K562 (cell line): Measurements from ENCODE around the gene NDUFAF5. TPM values are rescaled to one million over a fixed set of nuclear protein-coding genes. Genes with fewer than 3 reads are reported as not detected.

Experiments
- AFF4 ChIP-seq: sonication (generic); formaldehyde crosslinking; IDR thresholded peaks from 2 replicates; pipeline ENCODE4 v1.8.0; 2023; ENCODE audit warnings: mild to moderate bottlenecking, missing genetic modification reagents
- ARID2 ChIP-seq: fragments of 450-650 bp; IDR thresholded peaks from 2 replicates; pipeline ENCODE4 v1.6.1; 2017; ENCODE audit warnings: antibody characterized with exemption, mild to moderate bottlenecking
- ATF7 ChIP-seq: fragments of 450-650 bp; IDR thresholded peaks from 2 replicates; pipeline ENCODE4 v1.7.1; 2014; ENCODE audit warnings: mild to moderate bottlenecking, moderate library complexity
- CREB1 ChIP-seq, 2 experiments: sonication (generic) in 1 of 2; formaldehyde crosslinking in 1 of 2; IDR thresholded peaks; 2 replicates each; pipeline versions ENCODE4 v1.6.1 to v1.8.0; 2012 to 2022; ENCODE audit warnings: inconsistent platforms in 1 of 2, mild to moderate bottlenecking in 1 of 2, missing genetic modification reagents in 1 of 2, moderate library complexity in 1 of 2
- CREBBP ChIP-seq: IDR thresholded peaks from one replicate; pipeline ENCODE4 v1.6.1; 2012; ENCODE audit warnings: low read depth, mild to moderate bottlenecking, control low read depth, inconsistent platforms, low read length
- ETS2 ChIP-seq: IDR thresholded peaks from 2 replicates; pipeline ENCODE4 v1.6.1; 2016; ENCODE audit warnings: borderline replicate concordance, missing genetic modification characterization, mild to moderate bottlenecking, moderate library complexity, missing compliant biosample characterization; ENCODE audit not compliant: poor library complexity, severe bottlenecking
- GTF2A2 ChIP-seq: IDR thresholded peaks from 2 replicates; pipeline ENCODE4 v1.6.1; 2016; ENCODE audit warnings: mild to moderate bottlenecking, missing genetic modification characterization, missing compliant biosample characterization
- HNRNPL ChIP-seq: fragments of 200-400 bp; formaldehyde crosslinking; IDR thresholded peaks from 2 replicates; pipeline ENCODE4 v1.6.1; 2017; ENCODE audit warnings: low read depth, mild to moderate bottlenecking, low read length
- KDM4B ChIP-seq, 2 experiments: fragments of 450-650 bp in 1 of 2; sonication (generic) in 1 of 2; IDR thresholded peaks; 2 replicates each; pipeline ENCODE4 v1.6.1; 2016 to 2017; ENCODE audit warnings: borderline replicate concordance in 2 of 2, antibody characterized with exemption in 1 of 2, low read depth in 1 of 2, mild to moderate bottlenecking in 1 of 2
- KDM5B ChIP-seq: fragments of 200-600 bp; sonication (generic); IDR thresholded peaks from 2 replicates; pipeline ENCODE4 v1.6.1; 2012; ENCODE audit warnings: low read depth, mild to moderate bottlenecking, moderate library complexity, low read length, control low read depth, inconsistent platforms; ENCODE audit not compliant: insufficient replicate concordance
- NCOA2 ChIP-seq, 2 experiments: fragments of 450-650 bp; IDR thresholded peaks; 2 replicates each; pipeline ENCODE4 v1.6.1; 2018; ENCODE audit warnings: mild to moderate bottlenecking in 2 of 2, moderate library complexity in 1 of 2; ENCODE audit not compliant: partially characterized antibody in 2 of 2
- NR1H2 ChIP-seq: sonication (generic); formaldehyde crosslinking; IDR thresholded peaks from 2 replicates; pipeline ENCODE4 v1.4.0; 2020; ENCODE audit warnings: mild to moderate bottlenecking, missing genetic modification reagents
- NRF1 ChIP-seq, 2 experiments: fragments of 450-650 bp; IDR thresholded peaks in 1 of 2; conservative IDR thresholded peaks in 1 of 2; 2 replicates each; pipeline ENCODE4 v1.6.1; 2014; ENCODE audit warnings: mild to moderate bottlenecking in 2 of 2
- NUFIP1 ChIP-seq: fragments of 450-650 bp; IDR thresholded peaks from 2 replicates; pipeline ENCODE4 v1.6.1; 2018; ENCODE audit not compliant: partially characterized antibody
- PREB ChIP-seq: sonication (generic); formaldehyde crosslinking; IDR thresholded peaks from 2 replicates; pipeline ENCODE4 v1.8.1; 2023; ENCODE audit warnings: mild to moderate bottlenecking, missing genetic modification reagents
- RHOXF2B ChIP-seq: fragments of 250-450 bp; sonication (Bioruptor Pico); conservative IDR thresholded peaks from 2 replicates; pipeline ENCODE4 v1.5.1; 2021
- SOX6 ChIP-seq: fragments of 450-650 bp; IDR thresholded peaks from 2 replicates; pipeline ENCODE4 v1.6.1; 2014; ENCODE audit warnings: mild to moderate bottlenecking
- THRB ChIP-seq: fragments of 450-650 bp; formaldehyde crosslinking; conservative IDR thresholded peaks from 2 replicates; pipeline ENCODE4 v1.4.0; 2022; ENCODE audit warnings: mild to moderate bottlenecking, missing genetic modification characterization
- TOE1 ChIP-seq, 2 experiments: fragments of 450-650 bp in 1 of 2; sonication (generic) in 1 of 2; formaldehyde crosslinking in 1 of 2; IDR thresholded peaks; 2 replicates each; pipeline versions ENCODE4 v1.7.1 to v1.8.0; 2016 to 2022; ENCODE audit warnings: borderline replicate concordance in 2 of 2, mild to moderate bottlenecking in 2 of 2, antibody characterized with exemption in 1 of 2, inconsistent platforms in 1 of 2, low read depth in 1 of 2, missing genetic modification reagents in 1 of 2, moderate library complexity in 1 of 2
- XRCC5 ChIP-seq: fragments of 200-400 bp; formaldehyde crosslinking; IDR thresholded peaks from 2 replicates; pipeline ENCODE4 v1.6.1; 2017; ENCODE audit warnings: low read depth, mild to moderate bottlenecking, low read length
- ZNF311 ChIP-seq: fragments of 250-450 bp; sonication (Bioruptor Pico); IDR thresholded peaks from 2 replicates; pipeline ENCODE4 v1.4.0; 2020; ENCODE audit warnings: mild to moderate bottlenecking, moderate library complexity
- polyA plus RNA-seq, 8 experiments: library from polyadenylated mRNA; depleted of rRNA in 4 of 8; stranded (reverse) in 5 of 8; unstranded in 3 of 8; fragments of >200 nt; fragmentation: Nextera tagmentation in 2 of 8; fragmentation: Illumina TruSeq in 1 of 8; extraction: Ambion mirVana in 2 of 8; extraction: Trizol in 1 of 8; gene quantifications; 2 replicates each; pipeline versions ENCODE4 v1.2.1 to v1.2.3, GENCODE V29; 2011 to 2014; ENCODE audit warnings: inconsistent platforms in 1 of 8, missing spikeins in 1 of 8
- total RNA-seq, 7 experiments: library from RNA; depleted of rRNA in 6 of 7; stranded (reverse); fragments of >200 nt in 6 of 7; fragmentation: Illumina TruSeq in 2 of 7; extraction: Trizol in 2 of 7; gene quantifications; 2 replicates each; pipeline versions ENCODE4 v1.2.1 to v1.2.3, GENCODE V29; 2011 to 2021; ENCODE audit warnings: low replicate concordance in 1 of 7

The NDUFAF5 gene
- total and polyA plus RNA-seq, 9 of the 15 experiments (the other 6 are each of a cell fraction or from before 2014, with no cell fraction given): 17.2 to 33.1 (median 27.3) TPM

- TF ChIP-seq NCOA2 (IDR thresholded peaks at IDR 0.05; ENCODE audit: partially characterized antibody in 2 of 2) (no peak), CREB1 (IDR thresholded peaks at IDR 0.05) (peak; percentile 75; the same call in 1 of the 2 replicates), CREB1 (CRISPR knock-in tag; IDR thresholded peaks at IDR 0.05) (peak; percentile 76; the same call in 1 of the 2 replicates), CREBBP (no peak), ATF7 (0 out of 2 replicates have a peak, but pooled peaks have one; percentile 28), SOX6 (no peak), ETS2 (tag) (no peak), NRF1 (conservative IDR thresholded peaks at IDR 0.05 in 1 of 2, IDR thresholded peaks at IDR 0.05 in 1 of 2) (peak; percentile 94 to 95), ARID2 (no peak), HNRNPL (no peak), NUFIP1 (no peak), NR1H2 (CRISPR knock-in tag) (no peak), TOE1 (IDR thresholded peaks at IDR 0.05; ENCODE audit: borderline replicate concordance) (peak; percentile 86; the same call in 1 of the 2 replicates), TOE1 (CRISPR knock-in tag; IDR thresholded peaks at IDR 0.05; ENCODE audit: borderline replicate concordance, low read depth) (no peak), PREB (no peak), AFF4 (no peak), THRB (CRISPR knock-in tag) (no peak), XRCC5 (peak; percentile 44; the same call in 1 of the 2 replicates), KDM5B (no peak), KDM4B (IDR thresholded peaks at IDR 0.05; ENCODE audit: borderline replicate concordance in 2 of 2, low read depth in 1 of 2) (peak in 1 of 2 experiments; percentile 37; a peak in 1 of 4 replicates), GTF2A2 (no peak), ZNF311 (CRISPR knock-in tag) (no peak), RHOXF2B (no peak)
These were observed at the start of gene NDUFAF5, which contains the start of gene ESF1 (continued) for GRCh38 chr20:13784893-13785715.
